GM12872 (cell line): Measurements from ENCODE around the gene RDX.

ENCODE experiments used
- CTCF ChIP-seq: IDR thresholded peaks from 3 replicates; pipeline ENCODE4 v1.5.1; 2011; ENCODE audit warnings: low read depth, mild to moderate bottlenecking, low read length, moderate library complexity; ENCODE audit not compliant: insufficient read depth

Gene RDX

GRCh38 chr11:110177086-110177456 lies 119.3 kb downstream of the RDX start:
- TF ChIP-seq CTCF = no peak

- no peak for TF ChIP-seq CTCF
Measured at GRCh38 chr11:110176366-110177085, 119.9 kb downstream of the RDX start.

GRCh38 chr11:110174645-110175310 lies 121.6 kb downstream of the RDX start:
- no peak for TF ChIP-seq CTCF

- TF ChIP-seq CTCF = peak; percentile 86
Measured at GRCh38 chr11:110173811-110174644, 122.4 kb downstream of the RDX start.

- no peak for TF ChIP-seq CTCF
Measured at GRCh38 chr11:110172468-110173065, 123.8 kb downstream of the RDX start.

- no peak for TF ChIP-seq CTCF
Measured at GRCh38 chr11:110169738-110170137, 126.7 kb downstream of the RDX start.
